ENCODE data around the gene DMKN.

Gene DMKN

DNA sequence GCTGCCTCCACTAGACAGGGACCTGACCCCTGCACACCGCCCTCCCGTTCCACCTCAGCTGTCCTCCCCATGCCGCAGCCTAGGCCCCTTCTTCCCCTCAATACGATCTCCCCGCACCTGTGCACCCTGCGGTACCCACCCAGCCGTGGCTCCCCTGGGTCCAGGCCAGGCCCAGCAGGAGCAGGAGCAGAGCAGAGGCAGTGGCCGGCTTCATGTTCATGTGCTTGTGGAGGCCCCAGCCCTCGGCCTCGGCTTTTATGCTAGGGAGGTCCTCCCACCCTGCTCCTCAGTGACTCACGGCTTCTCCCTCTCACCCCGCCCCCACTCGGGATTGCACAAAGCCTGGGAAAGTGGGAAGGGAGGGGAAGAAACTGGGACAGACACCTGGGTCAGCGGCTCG is 11.8 kb downstream of the DMKN start:
- TF ChIP-seq, protein P1, sequence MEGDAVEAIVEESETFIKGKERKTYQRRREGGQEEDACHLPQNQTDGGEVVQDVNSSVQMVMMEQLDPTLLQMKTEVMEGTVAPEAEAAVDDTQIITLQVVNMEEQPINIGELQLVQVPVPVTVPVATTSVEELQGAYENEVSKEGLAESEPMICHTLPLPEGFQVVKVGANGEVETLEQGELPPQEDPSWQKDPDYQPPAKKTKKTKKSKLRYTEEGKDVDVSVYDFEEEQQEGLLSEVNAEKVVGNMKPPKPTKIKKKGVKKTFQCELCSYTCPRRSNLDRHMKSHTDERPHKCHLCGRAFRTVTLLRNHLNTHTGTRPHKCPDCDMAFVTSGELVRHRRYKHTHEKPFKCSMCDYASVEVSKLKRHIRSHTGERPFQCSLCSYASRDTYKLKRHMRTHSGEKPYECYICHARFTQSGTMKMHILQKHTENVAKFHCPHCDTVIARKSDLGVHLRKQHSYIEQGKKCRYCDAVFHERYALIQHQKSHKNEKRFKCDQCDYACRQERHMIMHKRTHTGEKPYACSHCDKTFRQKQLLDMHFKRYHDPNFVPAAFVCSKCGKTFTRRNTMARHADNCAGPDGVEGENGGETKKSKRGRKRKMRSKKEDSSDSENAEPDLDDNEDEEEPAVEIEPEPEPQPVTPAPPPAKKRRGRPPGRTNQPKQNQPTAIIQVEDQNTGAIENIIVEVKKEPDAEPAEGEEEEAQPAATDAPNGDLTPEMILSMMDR (IDR thresholded peaks at IDR 0.05; ENCODE audit: extremely low read depth, missing control alignments) = no peak
- no peak for DNase-seq (ENCODE audit: low spot score)

GRCh38 chr19:35500611-35501010 is 12.8 kb downstream of the DMKN start:
- DNase-seq (ENCODE audit: low spot score) = no peak
- TF ChIP-seq, protein P1 (IDR thresholded peaks at IDR 0.05; ENCODE audit: extremely low read depth, missing control alignments) = no peak

DNA sequence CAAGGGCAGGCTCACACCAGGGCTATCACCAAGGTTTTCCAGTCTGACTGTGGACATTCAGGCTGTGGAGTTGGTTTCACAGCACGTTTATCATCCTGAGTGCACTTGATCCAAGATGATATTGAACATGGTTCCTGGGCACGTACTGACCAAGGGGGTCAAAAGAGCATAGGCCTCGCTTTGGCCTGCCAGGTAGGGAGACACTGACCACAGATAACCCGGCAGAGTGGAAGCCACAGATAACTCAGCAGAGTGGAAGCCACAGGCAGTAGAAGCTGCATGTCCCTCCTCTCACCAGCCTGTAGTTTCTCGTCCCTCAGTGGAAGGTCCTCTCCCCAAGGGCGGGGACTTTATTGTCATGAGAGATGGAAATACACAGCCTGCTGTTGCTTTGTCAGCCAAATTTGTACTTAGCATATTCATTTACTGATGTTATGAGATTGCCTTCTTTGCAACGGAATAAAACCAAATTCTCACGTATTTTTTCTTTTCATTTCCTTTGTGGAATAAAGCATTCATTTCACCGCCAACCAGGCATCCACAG is 14.4 kb downstream of the DMKN start:
- no peak for DNase-seq (ENCODE audit: low spot score)
- TF ChIP-seq, protein P1 (IDR thresholded peaks at IDR 0.05; ENCODE audit: extremely low read depth, missing control alignments) = no peak

DNA sequence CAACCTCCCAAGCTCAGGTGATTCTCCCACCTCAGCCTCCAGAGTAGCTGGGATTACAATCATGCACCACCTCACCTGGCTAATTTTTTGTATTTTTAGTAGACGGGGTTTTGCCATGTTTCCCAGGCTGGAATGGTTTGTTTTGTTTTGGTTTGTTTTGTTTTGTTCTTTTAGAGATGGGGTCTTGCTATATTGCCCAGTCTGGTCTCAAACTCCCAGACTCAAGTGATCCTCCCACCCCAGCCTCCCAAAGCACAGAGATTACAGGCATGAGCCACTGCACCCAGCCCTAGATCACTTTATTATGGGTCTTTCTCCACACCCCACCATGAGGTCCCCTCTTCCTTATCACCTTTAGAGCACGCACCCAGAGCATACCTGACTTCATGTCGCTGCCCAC is 15.2 kb downstream of the DMKN start:
- TF ChIP-seq, protein P1 (IDR thresholded peaks at IDR 0.05; ENCODE audit: extremely low read depth, missing control alignments) = no peak
- DNase-seq (ENCODE audit: low spot score) = no peak

DNA sequence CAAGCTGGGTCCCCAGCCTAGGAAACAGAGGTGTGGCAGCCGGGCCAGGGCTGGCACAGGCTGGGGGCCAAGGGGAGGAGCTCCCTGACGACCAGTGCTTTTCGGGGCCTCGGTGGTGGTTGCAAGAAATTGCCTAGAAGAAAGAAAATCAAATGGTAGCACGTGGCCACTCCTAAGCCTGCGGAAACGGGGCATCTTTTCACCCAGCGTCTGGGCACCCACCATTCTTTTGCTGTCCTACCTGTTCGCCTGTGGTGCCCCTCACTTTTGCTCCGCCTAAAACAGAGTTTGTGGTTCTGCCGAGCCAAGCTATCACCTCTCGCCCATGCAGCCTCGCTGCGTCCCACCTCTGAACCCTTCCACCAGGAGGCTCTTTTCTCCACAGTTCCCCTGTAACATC is 16.0 kb downstream of the DMKN start:
- TF ChIP-seq, protein P1 (IDR thresholded peaks at IDR 0.05; ENCODE audit: extremely low read depth, missing control alignments) = no peak
- no peak for DNase-seq (ENCODE audit: low spot score)

GRCh38 chr19:35495107-35496064 is 18.1 kb downstream of the DMKN start:
- TF ChIP-seq, protein P1 (IDR thresholded peaks at IDR 0.05; ENCODE audit: extremely low read depth, missing control alignments) = peak; percentile 93
- DNase-seq (ENCODE audit: low spot score) = peak; percentile 85

DNA sequence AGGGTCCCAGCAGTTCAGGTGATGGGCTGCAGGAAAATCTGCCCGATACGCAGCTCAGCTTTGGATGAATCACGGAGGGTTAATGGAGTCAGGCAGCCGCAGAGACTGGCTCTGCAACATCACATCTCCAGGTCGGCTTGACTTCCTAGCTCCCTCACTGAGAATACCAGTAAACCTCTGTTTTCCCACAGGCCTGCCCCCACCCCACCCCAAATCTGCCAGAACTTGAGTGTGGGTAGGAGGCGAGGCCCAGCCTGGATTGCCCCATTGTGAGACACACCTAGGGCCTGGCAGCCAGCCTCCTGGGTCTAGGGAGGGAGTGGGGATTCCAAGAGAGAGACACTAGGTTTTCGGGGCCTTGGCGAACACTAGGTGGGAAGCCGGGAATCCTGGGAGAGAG is 19.5 kb downstream of the DMKN start:
- TF ChIP-seq, protein P1 (IDR thresholded peaks at IDR 0.05; ENCODE audit: extremely low read depth, missing control alignments) = no peak
- DNase-seq (ENCODE audit: low spot score) = no peak

Data from GM20000 (cell line).